GM12878 (cell line): ENCODE measurements around the gene DIAPH3. TPM values are rescaled to one million over a fixed set of nuclear protein-coding genes. Genes with fewer than 3 reads are reported as not detected.

Experiments used
- ATAC-seq: fragments of 200-7000 bp; cut with Tn5 transposase; 3 replicates; pipeline ENCODE4 v1.9.1; 2020; ENCODE audit warnings: mild to moderate bottlenecking, moderate library complexity
- BruUV-seq: library from RNA; stranded (reverse); fragments of 400-500 nt; replicated peaks from 2 replicates; lab custom pipeline; 2021; lab: Mats Ljungman, UMichigan
- CTCF ChIA-PET: fragments of 300-600 bp; sonication (Branson Sonifier 250); formaldehyde crosslinking; extraction: SDS; loops from one replicate; lab custom pipeline; 2021; ENCODE audit warnings: inconsistent platforms; lab: Yijun Ruan, JAX
- POLR2A ChIA-PET: fragments of 350-600 bp; formaldehyde crosslinking; extraction: SDS; loops from one replicate; lab custom pipeline; 2021; ENCODE audit warnings: inconsistent platforms; lab: Charles Lee
- RAD21 ChIA-PET: fragments of 300-600 bp; sonication (Branson Sonifier 250); formaldehyde crosslinking; loops from one replicate; lab custom pipeline; 2023; ENCODE audit warnings: antibody characterized with exemption; ENCODE audit not compliant: unreplicated experiment; lab: Charles Lee
- SMC1A ChIA-PET: fragments of 300-600 bp; sonication (Branson Sonifier 250); formaldehyde crosslinking; loops from one replicate; lab custom pipeline; 2023; ENCODE audit not compliant: unreplicated experiment, uncharacterized antibody; lab: Charles Lee
- DNase-seq: peaks from one replicate; pipeline ENCODE4 v3.0.0-alpha.2; 2011; ENCODE audit warnings: low read depth, low spot score
- FAIRE-seq: peaks from 3 replicates; lab custom pipeline; 2011; peaks lifted over from hg19 to GRCh38; lab: Jason Lieb, UNC
- H2AFZ ChIP-seq: 2 replicates; pipeline ENCODE4 v1.6.0; 2011; ENCODE audit warnings: low read depth, low read length, control low read depth; ENCODE audit not compliant: control insufficient read depth
- H3K27ac ChIP-seq: 2 replicates; pipeline ENCODE4 v1.5.1; 2011; ENCODE audit warnings: control low read depth; ENCODE audit not compliant: control insufficient read depth, insufficient read depth
- H3K27me3 ChIP-seq, 2 experiments: replicated peaks in 1 of 2; 2 replicates each; pipeline versions ENCODE4 v1.6.0 to v1.6.1; 2011; ENCODE audit warnings: low read length in 1 of 2; ENCODE audit not compliant: control insufficient read depth in 2 of 2, insufficient read depth in 2 of 2
- H3K36me3 ChIP-seq, 2 experiments: 2 replicates each; pipeline ENCODE4 v1.5.1; 2011; ENCODE audit warnings: low read length in 1 of 2; ENCODE audit not compliant: control insufficient read depth in 2 of 2, insufficient read depth in 2 of 2
- H3K4me1 ChIP-seq: 2 replicates; pipeline ENCODE4 v1.6.1; 2011; ENCODE audit warnings: mild to moderate bottlenecking, low read length, moderate library complexity, mixed read lengths; ENCODE audit not compliant: control insufficient read depth, insufficient read depth
- H3K4me2 ChIP-seq: 2 replicates; pipeline ENCODE4 v1.6.0; 2011; ENCODE audit warnings: control low read depth; ENCODE audit not compliant: control insufficient read depth, insufficient read depth
- H3K4me3 ChIP-seq: fragments of 200-600 bp; sonication (generic); 2 replicates; pipeline ENCODE4 v1.5.1; 2016
- H3K79me2 ChIP-seq: 2 replicates; pipeline ENCODE4 v1.6.0; 2011; ENCODE audit warnings: low read length; ENCODE audit not compliant: control insufficient read depth, insufficient read depth
- H3K9ac ChIP-seq: 2 replicates; pipeline ENCODE4 v1.8.0; 2011; ENCODE audit warnings: low read length, control low read depth, mixed read lengths; ENCODE audit not compliant: control insufficient read depth, insufficient read depth
- H3K9me3 ChIP-seq: replicated peaks from 3 replicates; pipeline ENCODE4 v1.5.1; 2011; ENCODE audit warnings: mild to moderate bottlenecking, low read length; ENCODE audit not compliant: control insufficient read depth, insufficient read depth
- H4K20me1 ChIP-seq: 2 replicates; pipeline ENCODE4 v1.6.0; 2011; ENCODE audit not compliant: control insufficient read depth, insufficient read depth
- CBFB ChIP-seq: IDR thresholded peaks from 2 replicates; pipeline ENCODE4 v1.6.1; 2016; ENCODE audit warnings: antibody characterized with exemption, low read depth
- E2F4 ChIP-seq: IDR thresholded peaks from 2 replicates; pipeline ENCODE4 v1.6.1; 2012; ENCODE audit warnings: low read depth, low read length, improper control_type of control experiment
- RAD51 ChIP-seq: fragments of 450-650 bp; IDR thresholded peaks from 2 replicates; pipeline ENCODE4 v1.6.1; 2016; ENCODE audit warnings: moderate library complexity, mild to moderate bottlenecking, inconsistent platforms
- RELA ChIP-seq: fragments of 450-650 bp; IDR thresholded peaks from 2 replicates; pipeline ENCODE4 v1.8.0; 2014; ENCODE audit warnings: borderline replicate concordance; ENCODE audit not compliant: partially characterized antibody
- RFX5 ChIP-seq: IDR thresholded peaks from 2 replicates; pipeline ENCODE4 v1.6.1; 2011; ENCODE audit warnings: low read depth, low read length, improper control_type of control experiment
- SMAD5 ChIP-seq: IDR thresholded peaks from 2 replicates; pipeline ENCODE4 v1.6.1; 2016; ENCODE audit warnings: antibody characterized with exemption, low read depth
- ZBTB11 ChIP-seq: fragments of 450-650 bp; formaldehyde crosslinking; IDR thresholded peaks from 2 replicates; pipeline ENCODE4 v1.5.0; 2022; ENCODE audit warnings: mild to moderate bottlenecking, missing genetic modification characterization
- ZNF592 ChIP-seq: fragments of 450-650 bp; IDR thresholded peaks from 2 replicates; pipeline ENCODE4 v1.6.1; 2017; ENCODE audit warnings: mild to moderate bottlenecking, moderate library complexity
- ZSCAN29 ChIP-seq: fragments of 450-650 bp; IDR thresholded peaks from 2 replicates; pipeline ENCODE4 v1.6.1; 2017; ENCODE audit warnings: mild to moderate bottlenecking, moderate library complexity
- WGBS: methylation state at CpG from one replicate; pipeline ENCODE4 v1.1.6; 2016; ENCODE audit warnings: low lambda C conversion rate; ENCODE audit not compliant: insufficient replicate concordance, insufficient coverage; ENCODE audit errors: missing lambda C conversion rate; 5-methylcytosine and 5-hydroxymethylcytosine counted together
- in situ Hi-C: fragments of 300-500 bp; cut with MboI; formaldehyde crosslinking; loops from 9 replicates; pipeline ENCODE4 v1.14.3; 2018; ENCODE audit warnings: mixed read lengths
- intact Hi-C: fragments of 100-400 bp; cut with micrococcal nuclease; formaldehyde crosslinking; loops from one replicate; pipeline ENCODE4 v1.14.2; 2022; ENCODE audit not compliant: unreplicated experiment
- polyA plus RNA-seq, 11 experiments: library from polyadenylated mRNA; depleted of rRNA in 4 of 11; unstranded in 6 of 11; stranded (reverse) in 5 of 11; fragments of >200 nt; fragmentation: Nextera tagmentation in 4 of 11; fragmentation: Illumina TruSeq in 1 of 11; extraction: Ambion mirVana in 4 of 11; extraction: Trizol in 1 of 11; gene quantifications; 1 replicate in 1 of 11; 2 replicates in 10 of 11; pipeline versions ENCODE4 v1.2.1 to v1.2.3, GENCODE V29; 2011 to 2016; ENCODE audit warnings: inconsistent platforms in 2 of 11, missing spikeins in 2 of 11, low read depth in 1 of 11
- total RNA-seq, 4 experiments: library from RNA; depleted of rRNA in 3 of 4; stranded (reverse); fragments of >200 nt in 3 of 4; fragmentation: Illumina TruSeq in 1 of 4; extraction: Trizol in 1 of 4; gene quantifications; 2 replicates each; pipeline versions ENCODE4 v1.2.1 to v1.2.3, GENCODE V29; 2013 to 2021

Gene DIAPH3
- total and polyA plus RNA-seq, 10 of the 15 experiments (the other 5 are each of a cell fraction or from before 2014, with no cell fraction given): 10.1 to 25.2 (median 15.4) TPM

GRCh38 chr13:59631271-59631670 is 532.5 kb downstream of the DIAPH3 start:
- TF ChIP-seq SMAD5 (no peak), ZNF592 (no peak)
- Histone ChIP-seq H3K27ac (no peak overlapping the region), H4K20me1 (no peaks in the 10 kb centered on the region), H3K4me3 (no peak overlapping the region), H3K9me3 (no peaks in the 10 kb centered on the region), H2AFZ (no peak overlapping the region), H3K4me1 (no peaks in the 10 kb centered on the region), H3K79me2 (no peaks in the 10 kb centered on the region), H3K36me3 (no peaks in the 10 kb centered on the region), H3K27me3 (no peaks in the 10 kb centered on the region; a peak in 1 of 4 replicates), H3K4me2 (no peak overlapping the region), H3K9ac (no peak overlapping the region)
- FAIRE-seq (no peak), DNase-seq (no peak), ATAC-seq (no peak)
- ChIA-PET POLR2A (no interaction called here), CTCF (no interaction called here), RAD21 (no interaction called here), SMC1A (no interaction called here)
- intact Hi-C loops (no loop called here), in situ Hi-C loops (no loop called here)
- BruUV-seq: no TSS peak
- 47% methylated on average over 1 of the region's 1 CpG for WGBS

GRCh38 chr13:59625111-59625510 is 538.6 kb downstream of the DIAPH3 start:
- ChIA-PET CTCF (interaction anchor here (0.6 kb wide), 1 partner anchor 1248 kb away, joined by 3 read pairs; no protein-coding TSS in a partner anchor), POLR2A (no interaction called here), RAD21 (no interaction called here), SMC1A (no interaction called here)
- ATAC-seq (no peak), DNase-seq (no peak), FAIRE-seq (no peak)
- Histone ChIP-seq H3K9me3 (no peaks in the 10 kb centered on the region), H3K4me3 (no peak overlapping the region), H3K27ac (no peak overlapping the region), H3K36me3 (no peaks in the 10 kb centered on the region), H3K4me1 (no peaks in the 10 kb centered on the region), H3K27me3 (no peaks in the 10 kb centered on the region; a peak in 1 of 4 replicates), H3K9ac (no peak overlapping the region), H3K4me2 (no peak overlapping the region), H3K79me2 (no peaks in the 10 kb centered on the region), H2AFZ (no peak overlapping the region), H4K20me1 (no peaks in the 10 kb centered on the region)
- 43% methylated on average over 3 of the region's 3 CpGs for WGBS
- BruUV-seq: no TSS peak
- in situ Hi-C loops: no loop called here
- intact Hi-C loops: no loop called here
- no peak for TF ChIP-seq E2F4
- TF ChIP-seq RFX5: no peak
- no peak for TF ChIP-seq RELA
- no peak for TF ChIP-seq RAD51
- no peak for TF ChIP-seq ZSCAN29
- TF ChIP-seq ZBTB11 (CRISPR knock-in tag): no peak
- no peak for TF ChIP-seq CBFB
